K562 (cell line): ENCODE results near the gene POLR2H. TPM values are rescaled to one million over a fixed set of nuclear protein-coding genes. Genes with fewer than 3 reads are reported as not detected.

Source experiments
- ATAC-seq: fragments of 200-7000 bp; cut with Tn5 transposase; 3 replicates; pipeline ENCODE4 v1.9.1; 2020; ENCODE audit warnings: moderate library complexity
- BruUV-seq: library from RNA; stranded (reverse); fragments of 400-500 nt; replicated peaks from 2 replicates; lab custom pipeline; 2021; lab: Mats Ljungman, UMichigan
- CTCF ChIA-PET: fragments of 300-600 bp; formaldehyde crosslinking; extraction: SDS; loops from one replicate; lab custom pipeline; 2021; ENCODE audit warnings: low intra/inter-chr PET ratio; lab: Yijun Ruan, JAX
- POLR2A ChIA-PET: fragments of 300-600, 350-650 bp; sonication (Branson Sonifier 250); formaldehyde crosslinking; extraction: SDS; loops from one replicate; lab custom pipeline; 2021; ENCODE audit warnings: antibody characterized with exemption, inconsistent platforms; lab: Yijun Ruan, JAX
- DNase-seq, 4 experiments: peaks; one replicate each; pipeline versions ENCODE4 v3.0.0 to v3.0.0-alpha.2; 2011 to 2018; ENCODE audit warnings: low spot score in 3 of 4, mixed read lengths in 3 of 4; ENCODE audit errors: extremely low read depth in 1 of 4
- FAIRE-seq: peaks from 2 replicates; lab custom pipeline; 2011; peaks lifted over from hg19 to GRCh38; lab: Jason Lieb, UNC
- H2AFZ ChIP-seq: 2 replicates; pipeline ENCODE4 v1.6.0; 2011; ENCODE audit warnings: low read depth, low read length, control low read depth, inconsistent platforms
- H3K27ac ChIP-seq: fragments of 200-600 bp; 3 replicates; pipeline ENCODE4 v1.8.0; 2011; ENCODE audit warnings: low read depth, mild to moderate bottlenecking, control low read depth, inconsistent platforms, low read length, moderate library complexity, mixed read lengths; ENCODE audit errors: extremely low read depth
- H3K27me3 ChIP-seq, 2 experiments: fragments of 300-600 bp in 1 of 2; 2 replicates in 1 of 2; 3 replicates in 1 of 2; pipeline versions ENCODE4 v1.6.0 to v1.8.0; 2011; ENCODE audit warnings: inconsistent platforms in 2 of 2, low read length in 2 of 2, mild to moderate bottlenecking in 1 of 2, mixed read lengths in 1 of 2, moderate library complexity in 1 of 2; ENCODE audit not compliant: control insufficient read depth in 2 of 2, insufficient read depth in 2 of 2
- H3K36me3 ChIP-seq: fragments of 300-600 bp; 3 replicates; pipeline ENCODE4 v1.8.0; 2011; ENCODE audit warnings: mild to moderate bottlenecking, low read length, inconsistent platforms; ENCODE audit not compliant: control insufficient read depth, insufficient read depth
- H3K4me1 ChIP-seq, 2 experiments: fragments of 200-600 bp in 1 of 2; replicated peaks in 1 of 2; 2 replicates in 1 of 2; 3 replicates in 1 of 2; pipeline versions ENCODE4 v1.5.1 to v1.8.0; 2011; ENCODE audit warnings: inconsistent platforms in 2 of 2, low read length in 2 of 2, mild to moderate bottlenecking in 1 of 2, mixed read lengths in 1 of 2, moderate library complexity in 1 of 2; ENCODE audit not compliant: control insufficient read depth in 2 of 2, insufficient read depth in 2 of 2
- H3K4me2 ChIP-seq: 2 replicates; pipeline ENCODE4 v1.6.1; 2011; ENCODE audit warnings: low read length, control low read depth, inconsistent platforms, mixed read lengths; ENCODE audit not compliant: insufficient read depth
- H3K4me3 ChIP-seq: fragments of 200-600 bp; sonication (generic), shearing (Covaris generic); 2 replicates; pipeline ENCODE4 v1.5.1; 2016; ENCODE audit warnings: control low read depth, inconsistent platforms
- H3K79me2 ChIP-seq: fragments of 200-600 bp; 3 replicates; pipeline ENCODE4 v1.8.0; 2011; ENCODE audit warnings: low read length, inconsistent platforms; ENCODE audit not compliant: control insufficient read depth, insufficient read depth
- H3K9ac ChIP-seq, 2 experiments: 2 replicates each; pipeline versions ENCODE4 v1.6.0 to v1.6.1; 2011; ENCODE audit warnings: low read depth in 2 of 2, low read length in 2 of 2, control low read depth in 1 of 2, inconsistent platforms in 1 of 2, mild to moderate bottlenecking in 1 of 2, mixed read lengths in 1 of 2; ENCODE audit not compliant: insufficient read depth in 1 of 2
- H3K9me1 ChIP-seq: one replicate; pipeline ENCODE4 v1.6.0; 2011; ENCODE audit warnings: inconsistent platforms, mild to moderate bottlenecking, low read length, moderate library complexity; ENCODE audit not compliant: control insufficient read depth, insufficient read depth
- H3K9me3 ChIP-seq: replicated peaks from 2 replicates; pipeline ENCODE4 v1.5.1; 2011; ENCODE audit warnings: low read depth, low read length, inconsistent platforms; ENCODE audit not compliant: control insufficient read depth, insufficient read depth
- H4K20me1 ChIP-seq: replicated peaks from 2 replicates; pipeline ENCODE4 v1.6.1; 2011; ENCODE audit warnings: low read length, inconsistent platforms, mixed read lengths; ENCODE audit not compliant: control insufficient read depth, insufficient read depth
- BCL6 ChIP-seq: fragments of 250-450 bp; sonication (Bioruptor Pico); IDR thresholded peaks from 2 replicates; pipeline ENCODE4 v1.4.0; 2020
- EGR1 ChIP-seq: fragments of 450-650 bp; conservative IDR thresholded peaks from 2 replicates; pipeline ENCODE4 v1.6.1; 2017; ENCODE audit warnings: mild to moderate bottlenecking
- HIVEP1 ChIP-seq: fragments of 250-450 bp; sonication (Bioruptor Pico); IDR thresholded peaks from 2 replicates; pipeline ENCODE4 v1.4.0; 2020; ENCODE audit warnings: mild to moderate bottlenecking
- HLTF ChIP-seq: fragments of 450-650 bp; IDR thresholded peaks from 2 replicates; pipeline ENCODE4 v1.6.1; 2016
- KDM5B ChIP-seq: fragments of 200-600 bp; sonication (generic); IDR thresholded peaks from 2 replicates; pipeline ENCODE4 v1.6.1; 2012; ENCODE audit warnings: low read depth, mild to moderate bottlenecking, moderate library complexity, low read length, control low read depth, inconsistent platforms; ENCODE audit not compliant: insufficient replicate concordance
- PHF8 ChIP-seq: fragments of 200-600 bp; sonication (generic); IDR thresholded peaks from 2 replicates; pipeline ENCODE4 v1.6.1; 2012; ENCODE audit warnings: mixed run types, mild to moderate bottlenecking, inconsistent platforms, low read length, moderate library complexity, borderline replicate concordance
- RBM25 ChIP-seq: fragments of 200-400 bp; formaldehyde crosslinking; IDR thresholded peaks from 2 replicates; pipeline ENCODE4 v1.6.1; 2018; ENCODE audit warnings: low read length, low read depth, moderate library complexity; ENCODE audit not compliant: severe bottlenecking
- RNF219 ChIP-seq: fragments of 250-450 bp; sonication (Bioruptor Pico); IDR thresholded peaks from 2 replicates; pipeline ENCODE4 v1.5.0; 2022; ENCODE audit warnings: mild to moderate bottlenecking
- SIN3A ChIP-seq, 2 experiments: fragments of 150-350 bp in 1 of 2; IDR thresholded peaks; 2 replicates each; pipeline ENCODE4 v1.6.1; 2011 to 2016; ENCODE audit warnings: borderline replicate concordance in 2 of 2, low read depth in 2 of 2, low read length in 2 of 2, mild to moderate bottlenecking in 2 of 2, moderate library complexity in 2 of 2; ENCODE audit not compliant: control insufficient read depth in 1 of 2
- SMAD2 ChIP-seq: fragments of 150-350 bp; IDR thresholded peaks from 2 replicates; pipeline ENCODE4 v1.6.1; 2014; ENCODE audit warnings: low read depth, mild to moderate bottlenecking, low read length
- TARDBP ChIP-seq: fragments of 450-650 bp; IDR thresholded peaks from 2 replicates; pipeline ENCODE4 v1.6.1; 2016
- THRAP3 ChIP-seq: fragments of 450-650 bp; IDR thresholded peaks from 2 replicates; pipeline ENCODE4 v1.6.1; 2016; ENCODE audit warnings: mild to moderate bottlenecking, inconsistent platforms, borderline replicate concordance
- ZBTB33 ChIP-seq: sonication (generic); formaldehyde crosslinking; IDR thresholded peaks from 2 replicates; pipeline ENCODE4 v1.8.1; 2023; ENCODE audit warnings: mild to moderate bottlenecking, missing genetic modification reagents
- ZFP30 ChIP-seq: fragments of 250-450 bp; sonication (Bioruptor Pico); IDR thresholded peaks from 2 replicates; pipeline ENCODE4 v1.8.0; 2022; ENCODE audit warnings: moderate library complexity, mild to moderate bottlenecking, inconsistent platforms, borderline replicate concordance
- WGBS: fragments of 100-300 bp; shearing (Covaris generic); methylation state at CpG from one replicate; pipeline ENCODE4 v1.1.6; 2016; ENCODE audit warnings: low coverage, mixed read lengths; ENCODE audit not compliant: insufficient coverage; ENCODE audit errors: missing lambda C conversion rate; 5-methylcytosine and 5-hydroxymethylcytosine counted together
- in situ Hi-C: fragments of 300-500 bp; cut with MboI; formaldehyde crosslinking; loops from 4 replicates; pipeline ENCODE4 v1.15.0; 2018; ENCODE audit warnings: inconsistent platforms, mixed read lengths
- intact Hi-C: fragments of 100-400 bp; cut with micrococcal nuclease; formaldehyde crosslinking; loops from 2 replicates; pipeline ENCODE4 v1.14.2; 2022
- polyA plus RNA-seq, 8 experiments: library from polyadenylated mRNA; depleted of rRNA in 4 of 8; stranded (reverse) in 5 of 8; unstranded in 3 of 8; fragments of >200 nt; fragmentation: Nextera tagmentation in 2 of 8; fragmentation: Illumina TruSeq in 1 of 8; extraction: Ambion mirVana in 2 of 8; extraction: Trizol in 1 of 8; gene quantifications; 2 replicates each; pipeline versions ENCODE4 v1.2.1 to v1.2.3, GENCODE V29; 2011 to 2014; ENCODE audit warnings: inconsistent platforms in 1 of 8, missing spikeins in 1 of 8
- total RNA-seq, 7 experiments: library from RNA; depleted of rRNA in 6 of 7; stranded (reverse); fragments of >200 nt in 6 of 7; fragmentation: Illumina TruSeq in 2 of 7; extraction: Trizol in 2 of 7; gene quantifications; 2 replicates each; pipeline versions ENCODE4 v1.2.1 to v1.2.3, GENCODE V29; 2011 to 2021; ENCODE audit warnings: low replicate concordance in 1 of 7

The POLR2H gene
- total and polyA plus RNA-seq, 9 of the 15 experiments (the other 6 are each of a cell fraction or from before 2014, with no cell fraction given), result 128 to 512 (median 220) TPM

- Histone ChIP-seq H3K79me2 (no peaks in the 10 kb centered on the region), H3K27ac (no peak overlapping the region), H3K4me1 (peaks cover 2% of the 10 kb centered on the region in 2 experiments; a peak in 4 of 5 replicates), H3K9ac (no peak overlapping the region), H3K9me3 (no peaks in the 10 kb centered on the region), H3K9me1 (no peaks in the 10 kb centered on the region), H3K4me2 (no peak overlapping the region), H3K4me3 (no peak overlapping the region), H3K27me3 (peaks cover 2 to 4% of the 10 kb centered on the region in 2 experiments; a peak in 3 of 5 replicates), H2AFZ (no peak overlapping the region), H3K36me3 (peaks cover 22% of the 10 kb centered on the region), H4K20me1 (0 out of 2 replicates have a peak, but pooled peaks cover 7% of the 10 kb centered on the region)
- in situ Hi-C loops (loop anchor here (5.0 kb wide), 2 partner anchors 44 to 94 kb away; no protein-coding TSS in a partner anchor), intact Hi-C loops (loop anchor here (10.0 kb wide), 1 partner anchor 402 kb away; no protein-coding TSS in a partner anchor)
- no peak for FAIRE-seq
- POLR2A ChIA-PET, result interaction anchor here (1.2 to 4.1 kb wide), 4 partner anchors 10 to 141 kb away, joined by 4 to 35 read pairs (median 5); no protein-coding TSS in a partner anchor
- CTCF ChIA-PET, result no interaction called here
- no peak for DNase-seq
- 15% methylated on average over 5 of the region's 5 CpGs for WGBS
- TF ChIP-seq RNF219, result no peak
- no peak for TF ChIP-seq TARDBP
- no peak for TF ChIP-seq PHF8
- no peak for TF ChIP-seq HIVEP1 (CRISPR knock-in tag)
- no peak for TF ChIP-seq HLTF
- TF ChIP-seq SIN3A (IDR thresholded peaks at IDR 0.05; ENCODE audit: borderline replicate concordance in 2 of 2, control insufficient read depth in 1 of 2, low read depth in 2 of 2, low read length in 2 of 2), result no peak
- TF ChIP-seq ZBTB33 (CRISPR knock-in tag), result no peak
- no peak for TF ChIP-seq THRAP3
- no peak for TF ChIP-seq KDM5B
- TF ChIP-seq RBM25, result no peak
- TF ChIP-seq SMAD2, result no peak
- no peak for TF ChIP-seq EGR1
- TF ChIP-seq BCL6, result no peak
- TF ChIP-seq ZFP30 (CRISPR knock-in tag), result no peak
- ATAC-seq, result no peak
- BruUV-seq, result no TSS peak
Observed at GRCh38 chr3:184372911-184373310, 11.4 kb downstream of the POLR2H start.
